WTC11 (cell line): ENCODE data around the gene DIDO1. TPM values are rescaled to one million over a fixed set of nuclear protein-coding genes. Genes with fewer than 3 reads are reported as not detected.

Source experiments
- ATAC-seq: fragments of 200-7000 bp; cut with Tn5 transposase; 2 replicates; pipeline ENCODE4 v1.10.0; 2021; ENCODE audit warnings: mild to moderate bottlenecking, moderate library complexity
- CTCF ChIA-PET: fragments of 300-600 bp; sonication (Branson Sonifier 250); formaldehyde crosslinking; loops from one replicate; lab custom pipeline; 2021; ENCODE audit warnings: antibody characterized with exemption; lab: Charles Lee
- POLR2A ChIA-PET: fragments of 350-600 bp; sonication (Branson Sonifier 250); formaldehyde crosslinking; loops from one replicate; lab custom pipeline; 2021; ENCODE audit warnings: antibody characterized with exemption; lab: Charles Lee
- DNase-seq: peaks from one replicate; pipeline ENCODE4 v3.0.0; 2021; ENCODE audit warnings: low spot score
- H3K27ac Mint-ChIP-seq: 2 replicates; pipeline ENCODE4 v1.8.0; 2021; ENCODE audit warnings: mixed read lengths
- H3K27me3 Mint-ChIP-seq: 2 replicates; pipeline ENCODE4 v1.8.0; 2021; ENCODE audit warnings: low read depth, mild to moderate bottlenecking, moderate library complexity, mixed read lengths
- H3K36me3 Mint-ChIP-seq: 2 replicates; pipeline ENCODE4 v1.8.0; 2021; ENCODE audit warnings: mixed read lengths
- H3K4me1 Mint-ChIP-seq: 2 replicates; pipeline ENCODE4 v1.8.0; 2022; ENCODE audit warnings: mixed read lengths
- H3K4me3 Mint-ChIP-seq: 2 replicates; pipeline ENCODE4 v1.8.0; 2021; ENCODE audit warnings: mild to moderate bottlenecking, moderate library complexity, mixed read lengths
- H3K9me3 Mint-ChIP-seq: 2 replicates; pipeline ENCODE4 v1.8.0; 2021; ENCODE audit warnings: mixed read lengths
- CBFB ChIP-seq: sonication (generic); formaldehyde crosslinking; IDR thresholded peaks from 2 replicates; pipeline ENCODE4 v1.8.1; 2022; ENCODE audit warnings: mild to moderate bottlenecking, low read depth, missing genetic modification reagents
- CREM ChIP-seq: sonication (generic); formaldehyde crosslinking; IDR thresholded peaks from 2 replicates; pipeline ENCODE4 v1.8.1; 2022; ENCODE audit warnings: mild to moderate bottlenecking, missing genetic modification reagents, moderate library complexity
- FOXK1 ChIP-seq: sonication (generic); formaldehyde crosslinking; IDR thresholded peaks from 2 replicates; pipeline ENCODE4 v1.8.0; 2022; ENCODE audit warnings: mild to moderate bottlenecking, moderate library complexity, missing genetic modification reagents
- FOXP1 ChIP-seq: sonication (generic); formaldehyde crosslinking; IDR thresholded peaks from 2 replicates; pipeline ENCODE4 v1.8.0; 2022; ENCODE audit warnings: missing genetic modification reagents, mild to moderate bottlenecking, moderate library complexity, borderline replicate concordance
- GABPB1 ChIP-seq: sonication (generic); formaldehyde crosslinking; IDR thresholded peaks from 2 replicates; pipeline ENCODE4 v1.8.1; 2023; ENCODE audit warnings: mild to moderate bottlenecking, missing genetic modification reagents
- NFYB ChIP-seq: sonication (generic); formaldehyde crosslinking; conservative IDR thresholded peaks from 2 replicates; pipeline ENCODE4 v1.8.0; 2022; ENCODE audit warnings: low read depth, missing genetic modification reagents
- TEAD1 ChIP-seq: sonication (generic); formaldehyde crosslinking; IDR thresholded peaks from 2 replicates; pipeline ENCODE4 v1.8.0; 2022; ENCODE audit warnings: mild to moderate bottlenecking, missing genetic modification reagents
- TEAD4 ChIP-seq: sonication (generic); formaldehyde crosslinking; IDR thresholded peaks from 2 replicates; pipeline ENCODE4 v1.8.0; 2022; ENCODE audit warnings: mild to moderate bottlenecking, missing genetic modification reagents
- ZNF232 ChIP-seq: sonication (generic); formaldehyde crosslinking; IDR thresholded peaks from 2 replicates; pipeline ENCODE4 v1.8.0; 2022; ENCODE audit warnings: mild to moderate bottlenecking, missing genetic modification reagents
- total RNA-seq: library from RNA; stranded (reverse); gene quantifications from 3 replicates; pipeline ENCODE4 v1.2.3, GENCODE V29; 2021
- TF ChIP-seq, protein P1 (sequence below): sonication (generic); formaldehyde crosslinking; IDR thresholded peaks from 2 replicates; pipeline ENCODE4 v1.8.1; 2022; ENCODE audit warnings: missing genetic modification reagents, borderline replicate concordance
- TF ChIP-seq, protein P2 (sequence below): sonication (generic); formaldehyde crosslinking; IDR thresholded peaks from 2 replicates; pipeline ENCODE4 v1.8.0; 2022; ENCODE audit warnings: mild to moderate bottlenecking, missing genetic modification reagents
- TF ChIP-seq, protein P3 (sequence below): fragments of 250-450 bp; sonication (Bioruptor Pico); IDR thresholded peaks from 2 replicates; pipeline ENCODE4 v2.1.2; 2022; ENCODE audit warnings: mild to moderate bottlenecking, moderate library complexity
- TF ChIP-seq, protein P4 (sequence below): sonication (generic); formaldehyde crosslinking; IDR thresholded peaks from 2 replicates; pipeline ENCODE4 v1.8.0; 2023; ENCODE audit warnings: mild to moderate bottlenecking, missing genetic modification reagents
- TF ChIP-seq, protein P5 (sequence below): sonication (generic); formaldehyde crosslinking; IDR thresholded peaks from 2 replicates; pipeline ENCODE4 v1.8.1; 2023; ENCODE audit warnings: mild to moderate bottlenecking, missing genetic modification reagents
- TF ChIP-seq, protein P6 (sequence below): fragments of 200-600 bp; IDR thresholded peaks from 2 replicates; pipeline ENCODE4 v1.8.0; 2022; ENCODE audit warnings: antibody characterized with exemption

The DIDO1 gene
- total RNA-seq, 1 experiment from 2014 or later = 87.3 TPM

DNA sequence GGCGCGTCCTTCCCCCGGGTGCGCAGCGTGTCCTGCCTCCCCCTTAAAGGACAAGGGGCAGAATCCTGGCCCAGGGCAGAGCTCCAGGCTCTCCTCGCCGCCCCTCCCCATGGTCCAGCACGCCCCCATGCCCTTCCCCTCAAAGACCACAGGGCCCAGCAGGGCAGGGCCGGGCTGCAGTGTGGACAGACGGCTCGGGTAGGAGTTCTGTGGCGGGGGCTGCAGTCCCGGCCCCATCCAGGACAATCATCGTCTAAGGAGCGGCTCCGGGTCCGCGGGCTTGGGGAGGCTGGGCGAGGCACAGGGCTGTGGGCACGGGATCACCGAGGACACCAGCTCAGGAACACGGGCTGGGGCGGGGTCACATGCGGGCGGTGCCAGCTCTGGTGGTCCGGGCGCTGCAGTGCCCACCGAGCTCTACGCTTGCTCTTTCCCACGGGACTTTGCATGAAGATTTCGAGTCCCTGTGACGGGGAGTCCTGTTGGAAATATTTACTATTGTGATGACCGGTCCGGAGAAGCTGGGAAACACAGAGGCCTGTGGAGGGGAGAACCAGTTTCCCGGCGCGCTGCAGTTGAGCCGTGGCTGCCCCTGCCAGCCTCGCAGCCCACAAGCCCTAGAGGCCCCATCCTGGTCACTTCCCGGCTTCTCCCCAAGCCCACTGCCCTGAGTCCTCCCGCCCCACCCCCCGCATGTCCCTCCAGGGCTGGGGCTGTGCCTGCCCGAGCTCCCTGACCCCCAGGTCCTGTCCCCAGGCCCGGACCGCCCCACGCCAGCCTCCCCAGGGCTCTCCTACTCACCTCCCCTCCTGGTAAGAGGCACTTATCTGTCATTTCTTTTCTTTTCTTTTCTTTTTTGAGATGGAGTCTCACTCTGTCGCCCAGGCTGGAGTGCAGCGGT, 46.8 kb upstream of the DIDO1 start (continued):
- TF ChIP-seq, protein P1, sequence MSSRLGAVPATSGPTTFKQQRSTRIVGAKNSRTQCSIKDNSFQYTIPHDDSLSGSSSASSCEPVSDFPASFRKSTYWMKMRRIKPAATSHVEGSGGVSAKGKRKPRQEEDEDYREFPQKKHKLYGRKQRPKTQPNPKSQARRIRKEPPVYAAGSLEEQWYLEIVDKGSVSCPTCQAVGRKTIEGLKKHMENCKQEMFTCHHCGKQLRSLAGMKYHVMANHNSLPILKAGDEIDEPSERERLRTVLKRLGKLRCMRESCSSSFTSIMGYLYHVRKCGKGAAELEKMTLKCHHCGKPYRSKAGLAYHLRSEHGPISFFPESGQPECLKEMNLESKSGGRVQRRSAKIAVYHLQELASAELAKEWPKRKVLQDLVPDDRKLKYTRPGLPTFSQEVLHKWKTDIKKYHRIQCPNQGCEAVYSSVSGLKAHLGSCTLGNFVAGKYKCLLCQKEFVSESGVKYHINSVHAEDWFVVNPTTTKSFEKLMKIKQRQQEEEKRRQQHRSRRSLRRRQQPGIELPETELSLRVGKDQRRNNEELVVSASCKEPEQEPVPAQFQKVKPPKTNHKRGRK (CRISPR knock-in tag) = no peak
- TF ChIP-seq, protein P2, sequence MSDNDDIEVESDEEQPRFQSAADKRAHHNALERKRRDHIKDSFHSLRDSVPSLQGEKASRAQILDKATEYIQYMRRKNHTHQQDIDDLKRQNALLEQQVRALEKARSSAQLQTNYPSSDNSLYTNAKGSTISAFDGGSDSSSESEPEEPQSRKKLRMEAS = no peak
- TF ChIP-seq, protein P3, sequence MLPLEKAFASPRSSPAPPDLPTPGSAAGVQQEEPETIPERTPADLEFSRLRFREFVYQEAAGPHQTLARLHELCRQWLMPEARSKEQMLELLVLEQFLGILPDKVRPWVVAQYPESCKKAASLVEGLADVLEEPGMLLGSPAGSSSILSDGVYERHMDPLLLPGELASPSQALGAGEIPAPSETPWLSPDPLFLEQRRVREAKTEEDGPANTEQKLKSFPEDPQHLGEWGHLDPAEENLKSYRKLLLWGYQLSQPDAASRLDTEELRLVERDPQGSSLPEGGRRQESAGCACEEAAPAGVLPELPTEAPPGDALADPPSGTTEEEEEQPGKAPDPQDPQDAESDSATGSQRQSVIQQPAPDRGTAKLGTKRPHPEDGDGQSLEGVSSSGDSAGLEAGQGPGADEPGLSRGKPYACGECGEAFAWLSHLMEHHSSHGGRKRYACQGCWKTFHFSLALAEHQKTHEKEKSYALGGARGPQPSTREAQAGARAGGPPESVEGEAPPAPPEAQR (CRISPR knock-in tag) = no peak
- TF ChIP-seq NFYB (CRISPR knock-in tag) = no peak
- TF ChIP-seq, all 79 proteins: peak for 5

DNA sequence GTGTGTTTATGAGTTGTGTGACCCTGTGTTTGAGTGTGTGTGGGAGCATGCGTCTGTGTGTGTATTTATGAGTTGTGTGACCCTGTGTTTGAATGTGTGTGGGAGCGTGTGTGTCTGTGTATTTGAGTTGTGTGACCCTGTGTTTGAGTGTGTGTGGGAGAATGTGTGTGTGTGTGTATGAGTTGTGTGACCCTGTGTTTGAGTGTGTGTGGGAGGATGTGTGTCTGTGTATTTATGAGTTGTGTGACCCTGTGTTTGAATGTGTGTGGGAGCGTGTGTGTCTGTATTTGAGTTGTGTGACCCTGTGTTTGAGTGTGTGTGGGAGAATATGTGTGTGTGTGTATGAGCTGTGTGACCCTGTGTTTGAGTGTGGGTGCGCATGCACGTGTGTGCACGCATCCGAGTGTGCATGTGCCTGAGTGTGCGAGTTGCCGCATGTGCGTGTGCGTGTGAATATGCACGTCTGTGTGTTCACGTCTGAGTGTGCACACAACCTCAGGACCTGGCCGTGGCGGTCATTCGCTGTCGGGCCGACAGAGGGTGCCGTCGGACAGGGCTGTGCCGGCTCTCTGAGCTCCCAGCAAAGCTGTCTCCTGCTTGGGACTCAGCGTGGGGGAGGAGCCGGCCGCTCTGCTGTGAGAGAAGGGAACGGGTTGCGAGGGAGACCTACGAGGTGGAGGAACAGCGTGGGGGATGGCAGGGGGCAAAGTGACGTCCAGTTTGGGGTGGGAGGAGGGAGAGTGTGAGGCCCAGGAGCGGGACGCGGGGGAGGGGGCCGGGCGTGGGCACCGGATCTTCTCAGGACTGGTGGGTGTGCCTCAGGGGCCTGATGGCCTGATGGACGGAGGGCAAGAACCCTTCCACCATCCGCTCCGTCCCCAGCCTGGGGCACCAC, 45.9 kb upstream of the DIDO1 start:
- Mint-ChIP-seq H3K4me3 (peak overlapping the region; percentile 60), H3K4me1 (peaks cover 30% of the 10 kb centered on the region), H3K9me3 (no peaks in the 10 kb centered on the region), H3K27me3 (peaks cover 49% of the 10 kb centered on the region), H3K36me3 (no peaks in the 10 kb centered on the region), H3K27ac (no peak overlapping the region)
- DNase-seq (peak; percentile 94), ATAC-seq (peak; percentile 87)
- ChIA-PET CTCF (interaction anchor here (0.5 to 1.8 kb wide), 40 partner anchors 8 to 409 kb away, joined by 3 to 24 read pairs (median 4); partner anchors contain the start of gene GID8), POLR2A (interaction anchor here (0.8 kb wide), 1 partner anchor 39 kb away, joined by 3 read pairs; no protein-coding TSS in a partner anchor)
- TF ChIP-seq, protein P4, sequence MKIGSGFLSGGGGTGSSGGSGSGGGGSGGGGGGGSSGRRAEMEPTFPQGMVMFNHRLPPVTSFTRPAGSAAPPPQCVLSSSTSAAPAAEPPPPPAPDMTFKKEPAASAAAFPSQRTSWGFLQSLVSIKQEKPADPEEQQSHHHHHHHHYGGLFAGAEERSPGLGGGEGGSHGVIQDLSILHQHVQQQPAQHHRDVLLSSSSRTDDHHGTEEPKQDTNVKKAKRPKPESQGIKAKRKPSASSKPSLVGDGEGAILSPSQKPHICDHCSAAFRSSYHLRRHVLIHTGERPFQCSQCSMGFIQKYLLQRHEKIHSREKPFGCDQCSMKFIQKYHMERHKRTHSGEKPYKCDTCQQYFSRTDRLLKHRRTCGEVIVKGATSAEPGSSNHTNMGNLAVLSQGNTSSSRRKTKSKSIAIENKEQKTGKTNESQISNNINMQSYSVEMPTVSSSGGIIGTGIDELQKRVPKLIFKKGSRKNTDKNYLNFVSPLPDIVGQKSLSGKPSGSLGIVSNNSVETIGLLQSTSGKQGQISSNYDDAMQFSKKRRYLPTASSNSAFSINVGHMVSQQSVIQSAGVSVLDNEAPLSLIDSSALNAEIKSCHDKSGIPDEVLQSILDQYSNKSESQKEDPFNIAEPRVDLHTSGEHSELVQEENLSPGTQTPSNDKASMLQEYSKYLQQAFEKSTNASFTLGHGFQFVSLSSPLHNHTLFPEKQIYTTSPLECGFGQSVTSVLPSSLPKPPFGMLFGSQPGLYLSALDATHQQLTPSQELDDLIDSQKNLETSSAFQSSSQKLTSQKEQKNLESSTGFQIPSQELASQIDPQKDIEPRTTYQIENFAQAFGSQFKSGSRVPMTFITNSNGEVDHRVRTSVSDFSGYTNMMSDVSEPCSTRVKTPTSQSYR (CRISPR knock-in tag) = 0 out of 2 replicates have a peak, but pooled peaks have one; percentile 53
- TF ChIP-seq ZNF232 (peak; percentile 57; the same call in 1 of the 2 replicates), GABPB1 (CRISPR knock-in tag) (peak; percentile 48; the same call in 1 of the 2 replicates), TEAD1 (CRISPR knock-in tag) (peak; percentile 45; the same call in 1 of the 2 replicates), TEAD4 (CRISPR knock-in tag) (no peak), CBFB (CRISPR knock-in tag) (no peak), FOXK1 (0 out of 2 replicates have a peak, but pooled peaks have one; percentile 27), FOXP1 (peak; percentile 26; the same call in 1 of the 2 replicates), CREM (CRISPR knock-in tag) (no peak)
- TF ChIP-seq, protein P2 = peak; percentile 64; the same call in 1 of the 2 replicates
- TF ChIP-seq, protein P5, sequence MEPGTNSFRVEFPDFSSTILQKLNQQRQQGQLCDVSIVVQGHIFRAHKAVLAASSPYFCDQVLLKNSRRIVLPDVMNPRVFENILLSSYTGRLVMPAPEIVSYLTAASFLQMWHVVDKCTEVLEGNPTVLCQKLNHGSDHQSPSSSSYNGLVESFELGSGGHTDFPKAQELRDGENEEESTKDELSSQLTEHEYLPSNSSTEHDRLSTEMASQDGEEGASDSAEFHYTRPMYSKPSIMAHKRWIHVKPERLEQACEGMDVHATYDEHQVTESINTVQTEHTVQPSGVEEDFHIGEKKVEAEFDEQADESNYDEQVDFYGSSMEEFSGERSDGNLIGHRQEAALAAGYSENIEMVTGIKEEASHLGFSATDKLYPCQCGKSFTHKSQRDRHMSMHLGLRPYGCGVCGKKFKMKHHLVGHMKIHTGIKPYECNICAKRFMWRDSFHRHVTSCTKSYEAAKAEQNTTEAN (CRISPR knock-in tag) = peak; percentile 98
- TF ChIP-seq, protein P6, sequence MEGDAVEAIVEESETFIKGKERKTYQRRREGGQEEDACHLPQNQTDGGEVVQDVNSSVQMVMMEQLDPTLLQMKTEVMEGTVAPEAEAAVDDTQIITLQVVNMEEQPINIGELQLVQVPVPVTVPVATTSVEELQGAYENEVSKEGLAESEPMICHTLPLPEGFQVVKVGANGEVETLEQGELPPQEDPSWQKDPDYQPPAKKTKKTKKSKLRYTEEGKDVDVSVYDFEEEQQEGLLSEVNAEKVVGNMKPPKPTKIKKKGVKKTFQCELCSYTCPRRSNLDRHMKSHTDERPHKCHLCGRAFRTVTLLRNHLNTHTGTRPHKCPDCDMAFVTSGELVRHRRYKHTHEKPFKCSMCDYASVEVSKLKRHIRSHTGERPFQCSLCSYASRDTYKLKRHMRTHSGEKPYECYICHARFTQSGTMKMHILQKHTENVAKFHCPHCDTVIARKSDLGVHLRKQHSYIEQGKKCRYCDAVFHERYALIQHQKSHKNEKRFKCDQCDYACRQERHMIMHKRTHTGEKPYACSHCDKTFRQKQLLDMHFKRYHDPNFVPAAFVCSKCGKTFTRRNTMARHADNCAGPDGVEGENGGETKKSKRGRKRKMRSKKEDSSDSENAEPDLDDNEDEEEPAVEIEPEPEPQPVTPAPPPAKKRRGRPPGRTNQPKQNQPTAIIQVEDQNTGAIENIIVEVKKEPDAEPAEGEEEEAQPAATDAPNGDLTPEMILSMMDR = peak; percentile 66
